CD4-positive, alpha-beta T cell treated with Interferon gamma for 1 hour (primary cell): ENCODE data around the gene THUMPD1.

Experiments
- DNase-seq: peaks from one replicate; pipeline ENCODE4 v3.0.0-alpha.2; 2020

Gene THUMPD1

GRCh38 chr16:20689668-20690067, 52.0 kb downstream of the THUMPD1 start:
- no peak for DNase-seq

GRCh38 chr16:20683812-20684211, 57.8 kb downstream of the THUMPD1 start:
- DNase-seq, result no peak
